ENCODE measurements around the gene ALK.

GRCh38 chr2:29228947-29229346 is 692.4 kb downstream of the ALK start:
- no peak for TF ChIP-seq CTCF (IDR thresholded peaks at IDR 0.05)
- TF ChIP-seq POLR2A (IDR thresholded peaks at IDR 0.05): no peak

Data from Peyer's patch (tissue), 4 donors.